Central memory CD8-positive, alpha-beta T cell (primary cell): Measurements from ENCODE around the gene TBCCD1.
"Not testable (repeated sequence)": the region's sequence is repeated elsewhere in the genome, so short reads cannot be mapped to it uniquely, and the experiment has no call there.

Experiments
- ATAC-seq: fragments of 150-1000 bp; cut with Tn5 transposase; replicated peaks from 2 replicates; pipeline ENCODE4 v1.10.0; 2022; ENCODE audit warnings: mild to moderate bottlenecking, moderate FRiP score, moderate number of reproducible peaks; ENCODE audit not compliant: poor library complexity, severe bottlenecking; ENCODE audit errors: extremely low read depth
- DNase-seq, 2 donors: peaks; one replicate each; pipeline ENCODE4 v3.0.0; 2021; ENCODE audit warnings: low spot score in 2 of 2
- H3K27ac Mint-ChIP-seq: one replicate; pipeline ENCODE4 v1.8.0; 2022; ENCODE audit warnings: low read depth, mild to moderate bottlenecking, moderate library complexity, mixed read lengths
- H3K27me3 Mint-ChIP-seq: one replicate; pipeline ENCODE4 v1.8.0; 2022; ENCODE audit warnings: mixed read lengths
- H3K36me3 Mint-ChIP-seq: one replicate; pipeline ENCODE4 v1.8.0; 2022; ENCODE audit warnings: mild to moderate bottlenecking, moderate library complexity, mixed read lengths; ENCODE audit not compliant: insufficient read depth
- H3K4me1 Mint-ChIP-seq: one replicate; pipeline ENCODE4 v1.8.0; 2022; ENCODE audit warnings: mixed read lengths
- H3K4me3 Mint-ChIP-seq: one replicate; pipeline ENCODE4 v1.8.0; 2022; ENCODE audit warnings: mild to moderate bottlenecking, moderate library complexity, mixed read lengths
- H3K9me3 Mint-ChIP-seq: one replicate; pipeline ENCODE4 v1.8.0; 2022; ENCODE audit warnings: mixed read lengths

TBCCD1 gene

DNA sequence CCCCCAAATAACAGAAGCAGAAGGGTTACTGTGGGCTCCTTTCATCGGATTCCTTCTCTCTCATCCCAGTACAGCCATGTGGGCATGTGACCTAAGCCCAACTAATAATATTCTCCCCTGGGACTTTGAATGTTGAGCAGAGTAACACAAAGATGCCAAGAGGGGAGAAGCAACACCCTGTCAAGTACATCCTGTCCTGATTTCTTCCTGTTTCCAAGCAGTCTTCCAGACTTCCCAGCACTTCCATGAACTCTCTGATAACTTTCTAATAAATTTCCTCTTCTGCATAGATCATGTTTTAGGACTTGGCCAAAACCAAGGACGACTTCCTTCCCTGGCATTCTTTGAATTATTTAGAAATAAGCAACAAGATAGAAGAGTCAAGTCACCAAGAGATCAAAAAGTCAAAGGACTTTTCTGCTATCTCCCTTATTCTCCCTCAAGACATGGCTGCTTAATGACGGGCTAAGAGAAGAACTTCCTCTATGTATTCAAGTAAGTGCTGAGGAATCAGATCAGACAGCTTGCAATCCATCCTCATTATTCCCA is 60.9 kb downstream of the TBCCD1 start:
- no peak for DNase-seq
- Mint-ChIP-seq H3K27me3 (peaks cover 26% of the 10 kb centered on the region), H3K36me3 (peaks cover 2% of the 10 kb centered on the region), H3K4me1 (peaks cover 10% of the 10 kb centered on the region), H3K4me3 (no peak overlapping the region), H3K9me3 (no peaks in the 10 kb centered on the region), H3K27ac (no peak overlapping the region)
- no peak for ATAC-seq

DNA sequence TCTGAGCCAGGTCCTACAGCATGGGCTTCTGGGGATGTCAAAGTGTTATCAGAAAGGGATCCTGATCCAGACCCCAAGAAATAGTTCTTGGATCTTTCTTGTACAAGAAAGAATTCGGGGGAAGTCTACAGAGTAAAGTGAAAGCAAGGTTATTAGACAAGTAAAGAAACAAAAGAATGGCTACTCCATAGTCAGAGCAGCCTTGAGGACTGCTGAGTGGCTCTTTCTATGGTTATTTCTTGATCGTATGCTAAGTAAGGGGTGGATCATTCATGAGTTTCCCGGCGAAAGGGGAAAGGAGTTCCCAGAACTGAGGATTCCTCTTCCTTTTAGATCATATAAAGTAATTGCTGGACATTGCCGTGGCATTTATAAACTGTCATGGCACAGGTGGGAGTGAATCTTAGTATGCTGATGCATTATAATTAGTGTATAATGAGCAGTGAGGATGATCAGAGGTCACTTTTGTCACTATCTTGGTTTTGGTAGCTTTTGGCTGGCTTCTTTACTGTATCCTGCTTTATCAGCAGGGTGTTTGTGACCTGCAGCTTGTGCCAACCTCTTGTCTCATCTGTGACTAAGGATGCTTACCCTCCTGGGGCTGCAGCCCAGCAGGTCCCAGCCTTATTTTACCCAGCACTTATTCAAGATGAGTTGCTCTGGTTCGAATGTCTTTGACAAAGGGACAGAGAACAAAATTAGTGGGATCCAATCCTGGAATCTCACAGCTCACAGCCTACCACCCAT is 64.0 kb downstream of the TBCCD1 start:
- Mint-ChIP-seq H3K27me3 (peaks cover 24% of the 10 kb centered on the region), H3K27ac (no peak overlapping the region), H3K4me1 (peaks cover 10% of the 10 kb centered on the region), H3K4me3 (peak overlapping the region; percentile 12), H3K36me3 (peaks cover 2% of the 10 kb centered on the region), H3K9me3 (peaks cover 3% of the 10 kb centered on the region)
- ATAC-seq, result peak; percentile 19
- no peak for DNase-seq

DNA sequence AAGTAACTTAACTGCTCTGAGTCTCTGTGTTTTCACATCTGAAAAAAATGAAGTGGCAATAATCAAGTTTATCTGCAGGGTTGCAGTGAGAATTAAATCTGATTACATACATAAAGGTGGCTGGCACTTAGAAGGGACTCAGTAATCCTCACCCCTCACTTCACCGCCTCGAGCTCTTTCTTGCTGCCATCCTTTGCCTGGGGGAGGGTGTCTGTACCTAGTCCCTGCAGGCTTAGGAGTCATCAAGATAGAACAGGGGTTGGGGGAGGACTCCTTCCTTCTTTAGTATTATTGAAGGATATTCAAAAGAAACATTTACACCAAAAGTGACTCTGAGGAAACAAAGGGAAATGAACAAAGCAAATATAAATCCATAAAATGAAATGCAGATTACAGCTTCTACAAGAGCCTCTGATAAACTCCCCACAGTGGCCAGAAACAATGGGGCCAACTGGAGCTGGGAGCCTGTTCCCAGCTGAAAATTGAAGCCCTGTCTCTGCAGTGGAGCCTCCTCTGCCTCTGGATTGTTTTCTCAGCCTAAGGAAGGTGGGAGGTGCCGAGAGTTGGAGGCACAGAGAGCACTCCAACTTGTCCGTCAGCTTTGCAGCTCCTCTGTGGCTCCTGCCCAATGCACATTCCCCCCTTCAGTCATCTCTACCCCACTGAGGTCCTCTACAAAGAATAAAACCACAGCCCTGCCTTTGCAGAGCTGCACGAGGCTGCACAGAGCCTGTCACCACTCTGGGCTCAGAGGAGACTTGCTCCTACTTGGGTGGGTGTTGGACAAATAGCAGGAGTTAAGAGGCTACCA is 64.8 kb downstream of the TBCCD1 start:
- peak; percentile 14 for ATAC-seq
- no peak for DNase-seq
- H3K4me1 Mint-ChIP-seq, result peaks cover 10% of the 10 kb centered on the region
- H3K36me3 Mint-ChIP-seq, result peaks cover 2% of the 10 kb centered on the region
- H3K27me3 Mint-ChIP-seq, result peaks cover 24% of the 10 kb centered on the region
- peak overlapping the region; percentile 12 for H3K4me3 Mint-ChIP-seq
- H3K27ac Mint-ChIP-seq, result no peak overlapping the region
- peaks cover 4% of the 10 kb centered on the region for H3K9me3 Mint-ChIP-seq

DNA sequence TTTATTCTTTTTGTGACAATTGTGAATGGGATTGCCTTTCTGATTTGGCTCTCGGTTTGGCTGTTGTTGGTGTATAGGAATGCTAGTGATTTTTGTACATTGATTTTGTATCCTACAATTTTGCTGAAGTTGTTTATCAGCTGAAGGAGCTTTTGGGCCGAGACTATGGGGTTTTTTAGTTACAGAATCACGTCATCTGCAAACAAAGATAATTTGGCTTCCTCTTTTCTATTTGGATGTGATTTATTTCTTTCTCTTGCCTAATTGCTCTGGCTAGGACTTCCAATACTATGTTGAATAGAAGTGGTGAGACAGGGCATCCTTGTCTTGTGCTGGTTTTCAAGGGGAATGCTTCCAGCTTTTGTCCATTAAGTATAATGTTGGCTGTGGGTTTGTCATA is 67.2 kb downstream of the TBCCD1 start:
- ATAC-seq, H3K4me3 Mint-ChIP-seq, H3K4me1 Mint-ChIP-seq, H3K9me3 Mint-ChIP-seq, H3K36me3 Mint-ChIP-seq, DNase-seq, H3K27me3 Mint-ChIP-seq, H3K27ac Mint-ChIP-seq: not testable (repeated sequence)

DNA sequence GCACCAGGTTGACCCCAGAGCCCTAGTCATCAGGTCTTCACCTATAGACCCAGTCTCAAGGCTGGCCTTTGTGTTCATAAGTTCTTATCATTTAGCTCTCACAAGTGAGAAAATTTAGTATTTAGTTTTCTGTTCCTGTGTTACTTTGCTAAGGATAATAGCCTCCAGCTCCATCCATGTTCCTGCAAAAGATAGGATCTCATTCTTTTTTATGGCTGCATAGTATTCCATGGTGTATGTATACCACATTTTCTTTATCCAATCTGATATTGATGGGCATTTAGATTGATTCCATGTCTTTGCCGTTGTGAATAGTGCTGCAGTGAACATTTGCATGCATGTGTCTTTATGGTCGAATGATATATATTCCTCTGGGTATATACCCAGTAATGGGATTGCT is 69.1 kb downstream of the TBCCD1 start:
- H3K4me1 Mint-ChIP-seq, H3K9me3 Mint-ChIP-seq, H3K27me3 Mint-ChIP-seq, H3K4me3 Mint-ChIP-seq, ATAC-seq, H3K27ac Mint-ChIP-seq, H3K36me3 Mint-ChIP-seq, DNase-seq: not testable (repeated sequence)

DNA sequence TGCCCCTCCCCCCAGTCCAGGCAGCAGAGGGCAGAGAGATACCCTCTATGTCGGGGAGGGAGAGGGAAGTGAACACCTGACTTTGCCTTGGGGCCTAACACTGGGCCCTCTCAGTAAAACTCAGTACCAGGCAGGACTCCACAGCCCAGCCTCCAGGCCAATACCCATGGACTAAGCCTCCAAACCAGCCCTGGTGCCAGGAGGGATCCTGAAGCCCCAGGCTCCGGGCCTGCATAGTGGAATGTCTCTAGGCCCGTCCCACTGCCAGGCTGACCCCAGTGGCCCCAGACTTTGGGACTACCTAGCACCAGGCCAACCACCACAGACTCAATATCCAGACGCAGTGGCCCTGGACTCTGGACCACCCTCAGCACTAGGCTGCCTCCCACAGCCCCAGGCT is 69.5 kb downstream of the TBCCD1 start:
- H3K36me3 Mint-ChIP-seq, result peaks cover 2% of the 10 kb centered on the region
- H3K4me1 Mint-ChIP-seq, result peaks cover 2% of the 10 kb centered on the region
- peaks cover 4% of the 10 kb centered on the region for H3K9me3 Mint-ChIP-seq
- ATAC-seq (no peak), DNase-seq (no peak)
- no peak overlapping the region for H3K27ac Mint-ChIP-seq
- no peak overlapping the region for H3K4me3 Mint-ChIP-seq
- no peaks in the 10 kb centered on the region for H3K27me3 Mint-ChIP-seq

DNA sequence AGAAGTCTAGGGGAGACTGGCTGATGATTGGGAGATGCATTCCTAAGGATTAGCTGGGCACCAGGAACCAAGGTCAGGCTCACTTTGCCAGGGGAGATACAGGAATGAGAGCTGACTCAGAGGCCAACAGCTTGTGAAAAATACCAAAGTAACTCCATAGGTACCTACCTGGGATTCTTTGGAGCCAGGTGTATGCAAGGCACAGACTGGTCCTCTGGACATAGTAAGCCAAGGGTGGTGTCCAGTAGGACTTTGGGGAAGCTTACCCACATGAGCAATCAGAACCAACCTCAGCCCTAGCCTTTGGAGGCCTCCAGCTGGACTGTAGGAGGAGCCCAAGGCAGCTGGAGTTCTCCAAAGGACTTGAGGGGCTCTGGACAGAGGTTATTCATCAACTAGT is 70.5 kb downstream of the TBCCD1 start:
- DNase-seq (no peak), ATAC-seq (no peak)
- H3K27ac Mint-ChIP-seq, result no peak overlapping the region
- no peak overlapping the region for H3K4me3 Mint-ChIP-seq
- no peaks in the 10 kb centered on the region for H3K4me1 Mint-ChIP-seq
- H3K36me3 Mint-ChIP-seq, result no peaks in the 10 kb centered on the region
- no peaks in the 10 kb centered on the region for H3K27me3 Mint-ChIP-seq
- peaks cover 4% of the 10 kb centered on the region for H3K9me3 Mint-ChIP-seq
